ENCODE results near the gene EMILIN2.

Gene EMILIN2

DNA sequence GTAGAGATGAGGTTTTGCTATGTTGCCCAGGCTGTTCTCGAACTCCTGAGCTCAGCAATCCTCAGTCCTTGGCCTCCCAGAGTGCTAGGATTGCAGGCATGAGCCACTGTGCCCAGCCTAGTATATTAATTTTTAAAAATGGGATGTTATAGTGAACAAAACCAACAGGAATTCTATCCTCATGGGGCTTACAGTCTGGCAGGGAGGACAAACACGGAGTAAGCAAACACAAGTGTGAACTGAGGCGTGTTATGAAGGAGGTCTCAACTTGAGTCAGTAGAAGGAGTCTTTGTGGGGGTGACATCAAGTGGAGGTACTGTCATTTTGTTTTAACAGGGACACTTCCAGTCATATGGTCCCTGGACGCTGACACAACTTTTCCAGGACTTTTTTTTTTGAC is 33.1 kb downstream of the EMILIN2 start:
- DNase-seq = no peak

DNA sequence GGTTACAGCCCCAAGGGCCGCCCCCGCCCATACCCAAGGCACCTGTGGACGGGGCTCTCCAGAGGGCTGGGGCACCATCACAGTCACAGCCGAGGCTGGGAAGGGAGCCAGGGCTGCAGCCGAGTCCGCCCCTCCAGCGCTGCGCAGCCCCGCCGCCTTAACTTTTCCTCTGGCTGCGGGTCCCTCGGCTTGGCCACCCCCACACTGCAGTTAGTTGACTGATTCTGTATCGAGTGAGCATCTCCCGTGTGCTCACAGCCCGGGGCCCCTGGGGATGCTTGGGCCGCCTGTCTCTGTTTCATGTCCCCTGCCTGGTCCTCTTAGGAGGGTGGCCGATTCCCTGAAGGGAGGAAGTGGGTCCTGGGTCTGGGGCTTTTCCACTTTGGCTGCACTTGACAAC is 33.7 kb downstream of the EMILIN2 start:
- no peak for DNase-seq

DNA sequence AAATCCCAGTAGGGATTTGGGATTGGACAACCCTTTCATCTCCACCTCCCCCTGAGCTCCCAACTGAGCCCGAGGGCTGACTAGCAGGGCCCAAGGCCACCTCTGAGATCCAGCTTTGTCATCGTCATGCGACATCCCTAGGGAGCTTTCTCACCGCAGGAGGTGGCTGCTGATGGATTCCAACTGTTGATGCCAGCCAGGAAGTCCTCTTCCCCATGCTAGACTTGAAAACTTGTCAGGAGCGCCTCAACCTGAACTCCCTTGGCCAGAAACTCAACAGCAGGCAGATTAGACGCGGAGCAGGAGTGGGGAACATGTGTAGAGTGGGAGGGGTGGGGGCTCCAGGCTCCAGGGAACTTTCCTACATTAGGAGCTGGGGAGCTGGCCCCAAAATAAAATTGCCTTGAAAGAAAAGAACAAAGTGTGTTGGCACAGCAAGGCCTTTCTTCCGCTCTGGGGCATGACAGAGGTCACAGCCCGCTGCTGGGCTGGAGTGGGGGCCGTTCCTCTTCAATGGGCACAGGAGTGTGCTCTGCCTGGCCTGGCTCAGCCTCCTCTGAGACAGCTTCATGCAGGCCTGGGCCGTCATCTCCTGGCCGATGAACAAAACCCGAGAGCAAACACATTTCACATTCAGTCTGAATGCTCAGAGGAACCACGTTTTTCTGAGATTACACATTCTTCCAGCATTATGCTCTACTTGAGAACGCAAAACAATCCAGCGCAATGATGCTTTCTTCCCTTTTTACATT is 34.5 kb downstream of the EMILIN2 start:
- DNase-seq = no peak

DNA sequence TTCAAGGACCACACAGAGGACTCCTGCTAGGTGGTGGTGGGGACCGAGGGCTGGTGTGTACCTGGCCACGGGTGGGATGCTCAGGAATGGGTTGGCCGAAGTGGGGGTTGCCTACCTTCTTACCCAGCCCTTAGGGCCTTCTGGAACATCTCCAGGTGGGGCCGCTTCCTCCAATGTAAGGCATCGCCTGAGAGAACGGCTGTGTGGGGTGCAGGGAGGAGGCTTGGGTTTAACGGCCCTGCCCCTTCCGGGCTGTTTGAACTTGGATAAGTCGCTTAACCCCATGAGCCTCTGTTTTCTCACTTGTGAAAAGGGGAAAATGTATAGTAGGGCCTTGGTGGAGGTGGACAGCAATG is 35.0 kb downstream of the EMILIN2 start:
- no peak for DNase-seq

DNA sequence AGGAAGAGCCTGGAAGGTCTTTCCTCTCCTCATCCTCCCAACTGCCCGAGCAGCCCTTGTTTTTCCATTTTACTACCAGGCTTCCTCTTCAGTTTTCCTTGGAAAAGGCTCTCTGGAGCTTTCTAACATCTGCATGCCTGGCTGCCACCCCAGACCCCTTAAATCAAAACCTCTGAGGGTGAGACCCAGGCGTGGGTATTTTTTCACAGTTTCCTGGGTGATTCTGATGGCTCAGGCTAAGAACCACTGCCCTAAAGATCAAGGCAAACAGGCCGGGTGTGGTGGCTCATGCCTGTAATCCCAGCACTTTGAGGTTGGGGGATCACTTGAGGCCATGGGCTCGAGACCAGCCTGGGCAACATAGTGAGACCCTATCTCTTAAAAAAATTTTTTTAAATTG is 35.4 kb downstream of the EMILIN2 start:
- no peak for DNase-seq

DNA sequence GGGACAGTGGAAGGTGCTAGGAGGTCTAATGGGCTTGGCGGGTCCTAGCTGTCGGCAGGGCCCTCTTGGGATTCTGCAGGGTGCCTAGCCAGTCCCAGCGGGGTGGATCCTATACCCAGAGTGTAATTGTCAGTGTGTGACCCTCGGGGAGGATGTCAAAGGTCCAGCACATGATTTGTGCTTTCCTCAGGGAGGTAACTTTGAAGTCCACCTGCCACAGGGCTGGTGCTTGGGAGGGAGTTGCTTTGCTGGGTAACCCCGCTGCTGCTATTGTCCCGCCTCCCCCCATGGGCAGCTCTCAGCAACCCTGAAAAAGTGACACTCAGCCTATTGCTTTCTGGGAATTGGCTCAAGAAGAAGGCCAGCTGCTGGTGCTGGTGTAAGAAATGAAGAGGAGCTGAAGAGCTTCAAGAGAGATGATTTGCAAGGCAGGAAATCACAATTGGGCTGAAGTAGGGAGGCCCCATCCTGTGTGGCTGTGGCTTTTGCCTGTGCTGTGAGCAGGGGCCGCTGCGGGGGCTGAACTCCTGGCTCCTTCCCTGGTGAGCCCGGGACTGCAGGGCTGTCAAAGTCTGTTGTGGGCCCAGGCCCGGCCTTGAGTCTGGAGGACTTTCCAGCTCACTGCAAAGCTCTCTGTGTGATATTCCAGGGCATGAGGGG is 36.4 kb downstream of the EMILIN2 start:
- DNase-seq = no peak

DNA sequence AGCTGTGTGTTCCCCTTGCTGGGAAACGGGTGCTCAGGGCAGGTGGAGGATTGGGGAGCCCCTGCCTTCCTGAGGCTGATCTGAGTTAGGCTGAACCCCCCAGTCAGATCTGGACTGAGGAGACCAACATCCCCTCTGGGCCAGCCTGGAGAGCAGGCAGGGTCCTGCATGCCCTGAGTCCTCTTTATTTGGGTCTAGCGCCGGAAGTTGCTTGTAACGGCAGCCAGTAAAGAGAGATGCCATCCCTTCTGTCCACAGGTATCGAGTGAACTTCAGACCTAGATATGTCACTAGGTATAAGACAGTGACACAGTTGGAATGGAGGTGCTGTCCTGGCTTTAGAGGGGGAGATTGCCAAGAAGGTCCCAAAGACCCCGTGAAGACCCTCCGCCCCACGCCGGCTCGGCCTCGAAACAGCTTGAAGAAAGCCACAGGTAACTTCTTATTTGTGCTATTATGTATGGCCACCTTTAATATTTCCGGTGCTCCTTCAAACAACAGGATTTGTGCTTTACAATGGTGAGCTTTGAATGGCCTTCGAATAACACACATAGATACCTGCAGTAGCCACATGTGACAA is 38.0 kb downstream of the EMILIN2 start:
- no peak for DNase-seq

DNA sequence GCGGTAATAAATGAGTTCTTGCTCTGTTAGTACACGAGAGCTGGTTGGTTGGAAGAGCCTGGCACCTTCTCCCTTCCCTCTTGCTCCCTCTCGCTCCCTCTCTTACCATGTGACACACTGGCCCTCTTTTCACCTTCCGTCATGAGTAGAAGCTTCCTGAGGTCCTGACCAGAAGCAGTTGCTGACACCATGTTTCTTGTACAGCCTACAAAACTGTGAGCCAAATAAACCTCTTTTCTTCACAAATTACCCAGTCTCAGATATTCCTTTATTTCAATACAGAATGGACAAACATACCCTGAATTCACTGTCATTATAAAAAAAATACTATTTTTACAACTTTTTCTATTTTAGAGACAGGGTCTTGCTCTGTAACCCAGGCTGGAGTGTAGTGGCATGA is 40.7 kb downstream of the EMILIN2 start:
- no peak for DNase-seq

DNA sequence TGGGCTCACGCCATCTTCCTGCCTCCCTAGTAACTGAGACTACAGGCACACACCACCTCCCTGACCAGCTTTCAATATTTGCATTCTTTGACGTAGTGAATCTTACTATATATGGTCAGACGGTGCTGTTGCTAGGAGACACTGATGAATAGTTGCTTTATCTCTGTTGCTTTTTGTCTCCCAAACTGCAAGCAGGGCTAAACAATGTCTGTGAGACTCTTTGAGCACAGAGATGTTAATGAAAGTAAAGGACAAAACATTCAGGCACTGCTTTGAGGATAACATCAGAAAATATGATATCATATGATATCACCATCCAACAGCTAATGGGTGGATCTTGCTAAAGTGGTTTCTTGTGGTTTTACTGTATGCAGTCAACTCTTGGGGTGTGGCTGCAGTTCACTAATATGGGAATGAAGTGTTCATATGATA is 43.0 kb downstream of the EMILIN2 start:
- DNase-seq = no peak

DNA sequence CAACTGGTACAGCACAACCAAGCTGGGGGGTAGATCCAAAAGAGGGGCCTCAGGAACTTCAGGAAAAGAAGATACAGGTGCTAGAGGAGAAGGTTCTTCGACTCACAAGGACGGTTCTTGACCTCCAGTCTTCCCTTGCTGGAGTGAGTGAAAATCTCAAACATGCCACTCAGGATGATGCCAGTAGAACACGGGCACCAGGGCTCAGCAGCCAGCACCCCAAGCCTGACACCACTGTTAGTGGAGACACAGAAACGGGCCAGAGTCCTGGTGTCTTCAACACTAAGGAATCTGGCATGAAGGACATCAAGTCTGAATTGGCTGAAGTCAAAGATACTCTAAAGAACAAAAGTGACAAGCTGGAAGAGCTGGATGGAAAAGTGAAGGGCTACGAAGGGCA is 43.8 kb downstream of the EMILIN2 start:
- no peak for DNase-seq

DNA sequence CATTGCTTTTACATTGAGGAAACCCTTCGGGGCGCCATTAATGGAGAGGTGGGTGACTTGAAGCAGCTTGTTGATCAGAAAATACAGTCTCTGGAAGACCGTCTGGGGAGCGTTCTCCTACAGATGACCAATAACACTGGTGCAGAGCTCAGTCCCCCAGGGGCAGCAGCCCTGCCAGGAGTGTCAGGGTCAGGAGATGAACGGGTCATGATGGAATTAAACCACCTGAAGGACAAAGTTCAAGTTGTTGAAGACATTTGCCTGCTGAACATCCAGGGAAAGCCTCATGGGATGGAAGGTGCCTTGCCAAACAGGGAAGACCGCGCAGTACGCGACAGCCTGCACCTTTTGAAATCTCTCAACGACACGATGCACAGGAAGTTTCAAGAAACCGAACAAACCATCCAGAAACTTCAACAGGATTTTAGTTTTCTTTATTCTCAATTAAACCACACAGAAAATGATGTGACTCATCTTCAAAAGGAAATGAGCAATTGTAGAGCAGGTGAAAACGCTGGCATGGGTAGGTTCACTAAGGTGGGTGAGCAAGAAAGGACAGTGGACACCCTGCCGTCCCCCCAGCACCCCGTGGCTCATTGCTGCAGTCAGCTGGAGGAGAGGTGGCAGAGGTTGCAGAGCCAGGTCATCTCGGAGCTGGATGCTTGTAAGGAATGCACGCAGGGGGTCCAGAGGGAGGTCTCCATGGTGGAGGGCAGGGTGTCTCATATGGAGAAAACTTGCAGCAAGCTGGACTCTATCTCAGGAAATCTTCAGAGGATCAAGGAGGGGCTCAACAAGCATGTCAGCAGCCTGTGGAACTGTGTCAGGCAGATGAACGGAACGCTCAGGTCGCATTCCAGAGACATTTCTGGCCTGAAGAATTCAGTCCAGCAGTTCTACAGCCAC is 45.0 kb downstream of the EMILIN2 start:
- DNase-seq = no peak

DNA sequence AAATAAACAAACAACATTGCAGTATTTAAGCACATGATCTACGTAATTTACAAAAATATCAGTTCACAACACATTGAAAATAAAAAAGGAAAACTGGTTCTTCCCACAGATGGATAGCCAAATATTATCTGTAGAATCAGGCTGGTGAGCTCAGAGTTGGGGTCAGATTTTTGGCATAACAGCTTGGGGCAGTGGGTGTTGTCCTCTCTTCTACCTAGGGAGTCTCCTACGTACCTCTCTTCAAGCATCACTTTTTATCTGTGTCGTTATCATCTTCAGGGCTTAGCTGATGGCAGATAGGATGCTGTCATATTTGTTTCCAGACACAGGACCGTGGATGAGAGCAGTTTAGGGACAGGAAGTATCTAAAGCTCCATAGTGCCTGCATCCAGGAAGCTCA is 46.2 kb downstream of the EMILIN2 start:
- DNase-seq = no peak

DNA sequence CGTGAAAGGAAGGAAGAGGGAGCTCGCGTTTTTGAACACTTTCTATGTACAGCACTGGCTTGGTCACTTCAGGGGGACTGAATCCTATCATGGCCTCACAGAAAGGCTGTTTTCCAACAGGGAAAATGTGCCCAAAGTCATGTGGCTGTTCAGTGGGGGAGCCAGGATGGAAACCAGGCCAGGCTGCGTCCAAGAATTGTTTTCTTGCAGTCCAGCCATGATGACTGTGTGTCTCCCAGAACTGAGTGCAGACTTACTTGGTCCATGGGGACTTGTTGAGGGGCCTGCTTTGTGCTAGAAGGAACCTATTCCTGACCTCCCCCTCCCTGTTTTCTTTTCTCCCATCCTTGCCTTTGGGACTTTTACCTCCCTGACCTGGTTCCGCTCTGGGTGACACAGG is 46.9 kb downstream of the EMILIN2 start:
- DNase-seq = no peak

DNA sequence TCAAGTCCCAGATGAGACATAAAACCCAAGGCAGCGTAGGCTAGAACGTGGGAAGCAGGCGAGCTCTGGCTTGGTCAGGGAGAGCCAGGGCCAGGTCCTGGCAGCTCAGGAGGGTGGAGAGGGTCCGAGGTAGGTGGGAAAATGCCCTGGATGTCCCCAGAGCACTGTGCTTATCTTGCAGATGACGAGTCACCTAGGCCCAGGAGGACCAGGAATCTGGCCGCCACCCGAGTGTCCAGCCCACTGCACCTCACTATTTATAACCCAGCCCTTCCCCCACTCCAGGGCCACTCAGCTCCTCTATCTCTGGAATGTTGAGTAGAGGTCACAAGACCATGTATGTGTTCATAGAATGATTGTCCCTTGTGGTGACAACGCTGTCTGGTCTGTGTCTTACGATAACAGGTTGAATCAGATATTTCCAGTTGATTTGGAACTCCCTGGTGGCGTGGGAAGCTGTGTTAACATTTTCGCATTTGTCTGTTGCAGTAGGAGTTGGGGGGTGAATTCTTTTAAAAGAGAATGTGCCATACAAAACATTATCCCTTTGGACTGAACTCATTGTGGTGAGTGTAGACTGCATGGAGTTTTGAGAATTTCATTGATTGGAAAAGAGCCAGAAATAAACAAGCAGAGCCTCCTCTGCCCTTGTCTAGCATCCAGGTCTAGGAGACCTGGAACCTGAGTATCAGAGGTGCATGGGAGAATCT is 47.5 kb downstream of the EMILIN2 start:
- no peak for DNase-seq

DNA sequence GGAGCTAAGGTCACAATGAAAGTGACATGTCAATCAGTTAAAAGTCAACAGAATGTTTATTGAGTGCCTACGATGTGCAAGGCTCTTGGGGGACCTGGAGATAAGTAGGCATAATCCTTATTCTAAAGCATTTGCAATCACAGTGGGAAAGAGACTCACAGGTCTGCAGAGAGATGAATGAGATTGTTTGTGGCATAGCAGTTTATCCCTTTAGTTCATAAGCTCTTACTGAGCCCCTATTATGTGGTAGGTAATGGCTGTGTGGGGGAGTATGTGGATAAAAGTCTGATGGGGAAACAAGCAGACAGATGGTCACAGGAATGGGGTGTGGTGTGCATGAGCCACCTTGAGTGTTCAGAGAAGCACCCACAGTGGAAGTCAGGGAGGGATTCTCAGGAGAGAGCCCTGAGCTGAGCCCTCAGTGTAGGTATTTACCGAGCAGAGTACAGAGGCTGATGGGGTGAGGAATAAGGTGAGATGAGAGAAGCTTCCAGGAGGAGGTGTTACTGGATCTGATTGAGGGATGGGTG is 48.1 kb downstream of the EMILIN2 start:
- no peak for DNase-seq

DNA sequence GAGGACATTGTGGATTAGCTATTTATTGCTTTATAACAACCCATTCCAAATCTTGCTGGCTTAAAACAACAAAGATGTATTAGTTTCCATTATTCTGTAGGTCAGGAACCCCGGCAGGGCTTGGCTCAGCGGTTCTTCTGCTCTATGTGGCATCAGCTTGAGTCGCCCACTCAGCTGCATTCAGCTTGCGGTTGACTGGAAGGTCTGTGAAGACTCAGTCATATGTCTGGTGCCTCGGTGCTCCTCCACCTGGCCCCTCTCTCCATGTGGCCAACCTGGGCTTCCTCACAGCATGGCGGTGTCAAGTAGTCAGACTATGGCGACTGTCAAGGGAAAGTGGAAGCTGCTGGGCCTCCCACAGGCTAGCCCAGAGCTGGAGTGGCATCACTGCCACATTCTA is 48.6 kb downstream of the EMILIN2 start:
- no peak for DNase-seq

DNA sequence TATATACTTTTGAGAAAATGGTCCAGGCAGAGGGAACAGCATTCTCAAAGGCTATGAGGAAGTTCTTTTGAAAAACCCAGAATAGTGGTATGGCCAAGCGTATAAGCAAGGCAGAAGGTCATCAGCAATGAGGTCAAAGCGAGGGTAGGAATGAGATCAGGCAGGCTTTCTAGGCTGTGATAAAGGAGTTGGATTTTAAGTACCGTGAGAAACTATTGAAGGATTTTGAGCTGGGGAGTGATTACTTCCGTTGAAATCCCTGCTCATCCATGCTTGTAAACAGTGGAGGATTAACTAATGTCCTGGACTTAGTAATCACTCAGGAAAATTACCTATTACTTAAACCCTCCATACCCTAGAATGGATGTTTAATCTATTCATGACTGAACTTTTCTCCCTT is 50.2 kb downstream of the EMILIN2 start:
- no peak for DNase-seq

DNA sequence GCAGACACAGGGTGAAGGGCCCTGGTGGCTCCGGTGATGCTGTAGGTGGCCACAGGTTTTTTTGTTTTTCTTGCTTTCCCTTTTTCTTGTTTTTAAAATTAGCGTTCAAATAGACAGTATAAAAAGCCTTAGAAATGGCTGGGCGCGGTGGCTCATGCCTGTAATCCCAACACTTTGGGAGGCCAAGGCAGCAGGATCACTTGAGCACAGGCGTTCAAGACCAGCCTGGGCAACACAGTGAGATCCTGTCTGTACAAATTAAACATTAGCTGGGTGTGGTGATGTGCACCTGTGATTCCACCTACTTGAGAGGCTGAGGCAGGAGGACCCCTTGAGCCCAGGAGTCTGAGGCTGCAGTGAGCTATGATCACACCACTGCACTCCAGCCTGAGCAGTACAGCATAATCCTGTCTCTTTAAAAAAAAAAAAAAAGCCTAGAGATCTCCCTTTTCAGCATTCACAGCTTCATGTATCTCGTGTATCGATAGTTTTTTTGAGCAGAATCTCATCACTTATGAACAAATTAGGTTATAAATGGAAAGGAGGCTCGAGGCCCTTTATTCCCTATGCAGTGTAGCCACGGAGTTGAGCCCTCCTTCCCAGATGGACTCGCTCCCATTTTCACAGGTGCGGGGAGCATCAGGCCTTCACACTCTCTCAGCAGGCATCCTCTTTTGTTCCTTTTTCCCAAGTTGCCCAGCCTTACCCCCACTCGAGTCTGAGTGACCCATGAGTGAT is 50.8 kb downstream of the EMILIN2 start:
- DNase-seq = no peak

DNA sequence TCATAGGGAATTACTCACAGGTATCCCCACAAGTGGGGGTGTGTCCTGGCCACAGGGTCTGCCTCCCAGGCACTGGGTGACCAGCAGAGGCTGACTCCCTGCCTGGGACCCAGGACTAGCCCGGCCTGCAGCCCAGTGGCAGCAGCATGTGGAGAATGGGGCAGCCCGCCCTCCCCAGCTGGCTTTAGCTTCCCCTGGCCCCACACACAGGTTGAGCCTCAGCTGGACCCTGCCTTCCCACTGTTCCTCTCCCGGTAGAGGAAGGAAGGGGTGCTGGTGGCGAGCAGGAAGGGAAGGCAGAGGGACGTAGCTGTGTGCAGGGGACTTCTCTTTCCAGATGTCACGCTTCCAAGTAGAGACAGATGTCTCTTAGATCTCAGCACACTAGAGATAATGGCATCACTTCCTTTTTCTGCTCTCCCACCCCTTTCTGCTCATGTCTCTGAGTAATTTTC is 51.4 kb downstream of the EMILIN2 start:
- DNase-seq = no peak

DNA sequence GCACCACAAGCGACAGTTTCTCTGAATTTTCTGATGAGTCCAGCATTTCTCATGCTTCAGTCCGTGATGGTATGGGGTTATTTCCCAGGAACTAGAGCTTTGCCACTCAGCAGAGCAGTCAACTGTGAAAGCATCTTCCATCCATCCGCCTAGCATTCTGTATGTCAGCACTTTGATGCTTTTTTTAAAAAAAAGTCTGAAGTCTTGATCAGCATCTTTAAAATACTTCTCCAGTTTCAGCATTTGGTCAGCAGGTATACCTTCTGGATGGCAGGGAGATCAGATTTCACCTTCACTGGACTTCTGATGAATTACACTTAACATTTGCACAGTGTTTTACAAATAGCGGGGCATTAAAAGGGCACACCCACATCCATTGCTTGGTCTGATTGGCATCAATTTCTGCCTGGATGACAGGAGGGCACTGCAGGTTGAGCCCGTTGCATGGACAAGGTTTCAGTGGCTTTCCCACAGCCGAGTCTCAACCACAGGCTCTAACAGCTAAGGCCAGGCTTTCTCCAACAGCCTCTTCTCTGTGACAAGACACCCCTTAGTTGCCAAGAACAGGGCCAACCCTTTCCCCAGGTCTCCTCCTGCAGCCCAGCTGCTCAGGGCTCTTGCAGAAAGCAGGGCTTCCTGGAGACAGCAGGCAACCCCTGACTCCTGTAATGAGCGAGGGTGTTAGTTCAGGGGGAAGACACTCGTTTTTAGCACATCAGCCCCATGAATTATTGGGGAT is 54.0 kb downstream of the EMILIN2 start:
- no peak for DNase-seq

DNA sequence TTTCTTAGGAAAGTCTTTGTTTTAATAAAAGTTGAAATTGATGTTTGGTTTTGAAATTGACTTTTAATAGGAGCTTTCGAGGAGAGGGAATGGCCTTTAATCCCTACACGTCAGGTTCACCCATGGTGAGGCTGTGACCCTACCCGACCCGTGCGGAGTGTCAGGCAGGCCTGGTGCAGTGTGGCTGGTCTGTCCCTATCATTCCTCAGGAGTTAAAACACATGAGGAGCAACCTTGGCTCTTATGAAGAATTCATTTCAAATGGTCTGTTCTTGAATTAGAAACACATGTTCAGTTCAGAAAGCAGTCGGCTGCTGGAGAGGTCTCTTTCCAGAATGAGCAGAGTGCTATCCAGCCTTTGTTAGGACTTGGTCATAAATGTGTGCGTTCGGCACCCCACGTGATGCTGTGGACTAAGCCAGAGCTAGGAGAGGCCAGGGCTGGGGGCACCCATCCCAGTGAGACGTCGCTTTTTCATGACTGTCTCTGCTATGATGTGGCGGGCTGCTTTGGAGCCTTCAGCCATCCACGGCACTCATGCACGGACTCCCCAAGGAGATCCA is 54.7 kb downstream of the EMILIN2 start:
- no peak for DNase-seq

Data from NCI-H524 treated with DMSO at 0.1 percent for 48 hours (cell line).